ENCODE results near the gene BAHCC1. TPM values are rescaled to one million over a fixed set of nuclear protein-coding genes. Genes with fewer than 3 reads are reported as not detected.

Gene BAHCC1
- polyA plus RNA-seq, 4 donors = 2.2 to 26.9 (median 9.8) TPM

DNA sequence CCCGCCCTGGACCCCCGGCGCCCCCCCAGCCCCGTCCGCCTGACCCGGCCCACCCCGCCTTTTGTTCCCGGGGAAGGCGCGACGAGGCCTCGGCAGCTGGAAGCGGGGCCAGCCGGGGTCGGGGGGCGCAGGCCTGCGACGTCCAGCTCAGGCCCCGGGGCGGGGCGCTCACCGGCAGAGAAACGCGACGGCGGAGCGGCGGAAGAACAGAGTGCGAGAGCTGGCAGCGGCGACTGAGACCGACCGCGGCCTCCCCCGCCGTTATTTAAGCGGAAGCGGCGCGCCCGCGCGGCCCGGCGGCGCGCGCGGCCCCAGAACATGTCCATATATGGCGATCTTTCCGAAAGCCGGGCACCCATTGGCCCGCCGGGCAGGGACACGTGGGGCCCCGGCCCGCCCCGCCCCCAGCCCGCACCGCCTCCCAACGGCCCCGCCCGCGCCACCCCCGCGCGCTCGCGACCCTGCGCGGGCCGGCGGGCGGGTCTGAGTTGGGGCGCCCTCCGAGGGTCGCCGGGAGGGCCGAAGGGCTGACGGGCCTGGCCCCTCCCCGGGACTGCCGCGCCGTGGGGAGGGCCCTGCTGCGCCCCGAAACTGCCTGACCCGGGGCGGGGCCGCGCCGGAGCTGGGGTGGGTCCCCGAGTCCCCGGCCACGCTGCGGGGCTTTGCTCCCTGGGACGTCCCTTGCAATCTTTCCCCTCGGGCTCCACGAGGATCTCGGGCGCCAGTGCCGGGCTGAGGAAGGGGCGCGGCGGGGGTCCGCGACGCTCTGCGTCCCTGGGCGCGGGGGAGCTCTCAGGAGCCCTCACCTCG lies 117.5 kb downstream of the BAHCC1 start, which contains the start of gene ACTG1:
Gene ACTG1, minus strand, starts transcription at position 238 of the 810 bp plus-strand sequence. CDS start 445 bp downstream, outside the sequence.
- H3K4me1 ChIP-seq (ENCODE audit: control insufficient read depth in 3 of 3, insufficient read depth in 2 of 3, low read depth in 1 of 3, low read length in 2 of 3) = peaks cover 0 to 29% (median 4%) of the 10 kb centered on the region in 3 donors
- 0 to 1% (median 1%) methylated on average over 42 to 111 of the region's 111 CpGs for WGBS, 3 donors
- H3K4me3 ChIP-seq (ENCODE audit: low read depth in 1 of 3, low read length in 3 of 3) = peak within 1 kb of the TSS; percentile 89 to 100 (median 97)
- H3K27me3 ChIP-seq (ENCODE audit: control insufficient read depth in 3 of 3, insufficient read depth in 3 of 3, low read length in 3 of 3) = no peaks in the 10 kb centered on the region
- peak within 1 kb of the TSS; percentile 100 for H3K27ac ChIP-seq (ENCODE audit: low read depth in 1 of 3, low read length in 2 of 3)
- peaks cover 0 to 6% of the 10 kb centered on the region in 2 donors for H3K9me3 ChIP-seq (ENCODE audit: control insufficient read depth in 2 of 2, insufficient read depth in 1 of 2, low read depth in 1 of 2, low read length in 1 of 2)
- FAIRE-seq = no peak
- H3K36me3 ChIP-seq (ENCODE audit: control insufficient read depth in 3 of 3, insufficient read depth in 2 of 3, low read depth in 1 of 3, low read length in 3 of 3) = peaks cover 13 to 59% (median 15%) of the 10 kb centered on the region in 3 donors
- peak; percentile 92 to 96 for DNase-seq

DNA sequence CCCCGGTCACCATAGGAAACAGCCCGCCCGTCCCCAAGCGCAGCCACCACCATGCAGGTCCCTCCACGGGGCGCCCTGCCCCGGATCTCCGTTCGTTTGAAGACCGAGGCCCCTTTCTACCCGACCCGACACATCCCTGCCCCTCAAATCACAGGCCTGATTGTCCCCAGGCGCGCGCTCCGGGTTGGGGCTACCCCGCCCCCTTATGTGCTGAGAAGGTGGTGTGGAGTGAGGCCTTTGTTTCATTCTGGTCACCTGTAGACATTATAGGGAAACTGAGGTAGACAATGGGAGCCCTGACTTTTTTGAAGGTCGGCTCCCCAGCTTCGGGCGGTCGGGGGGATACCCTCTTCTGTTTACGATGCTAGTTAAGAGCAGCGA lies 118.1 kb downstream of the BAHCC1 start:
- Histone ChIP-seq H3K4me3 (ENCODE audit: low read depth in 1 of 3, low read length in 3 of 3) (peak overlapping the region; percentile 65 to 84 (median 80)), H3K36me3 (ENCODE audit: control insufficient read depth in 3 of 3, insufficient read depth in 2 of 3, low read depth in 1 of 3, low read length in 3 of 3) (peaks cover 13 to 63% (median 15%) of the 10 kb centered on the region in 3 donors), H3K9me3 (ENCODE audit: control insufficient read depth in 2 of 2, insufficient read depth in 1 of 2, low read depth in 1 of 2, low read length in 1 of 2) (peaks cover 0 to 4% of the 10 kb centered on the region in 2 donors), H3K27ac (ENCODE audit: low read depth in 1 of 3, low read length in 2 of 3) (peak overlapping the region; percentile 100), H3K4me1 (ENCODE audit: control insufficient read depth in 3 of 3, insufficient read depth in 2 of 3, low read depth in 1 of 3, low read length in 2 of 3) (peaks cover 0 to 32% (median 10%) of the 10 kb centered on the region in 3 donors), H3K27me3 (ENCODE audit: control insufficient read depth in 3 of 3, insufficient read depth in 3 of 3, low read length in 3 of 3) (no peaks in the 10 kb centered on the region)
- peak; percentile 71 to 85 for DNase-seq
- 0 to 1% (median 0%) methylated on average over 20 to 23 of the region's 23 CpGs for whole genome bisulfite sequencing, 3 donors
- FAIRE-seq = no peak

- DNase-seq (peak; percentile 69 to 86), FAIRE-seq (no peak)
- no peaks in the 10 kb centered on the region for H3K9me3 ChIP-seq (ENCODE audit: control insufficient read depth in 2 of 2, insufficient read depth in 1 of 2, low read depth in 1 of 2, low read length in 1 of 2)
- peak overlapping the region; percentile 65 to 84 (median 80) for H3K4me3 ChIP-seq (ENCODE audit: low read depth in 1 of 3, low read length in 3 of 3)
- H3K36me3 ChIP-seq (ENCODE audit: control insufficient read depth in 3 of 3, insufficient read depth in 2 of 3, low read depth in 1 of 3, low read length in 3 of 3) = peaks cover 13 to 58% (median 15%) of the 10 kb centered on the region in 3 donors
- no peaks in the 10 kb centered on the region for H3K27me3 ChIP-seq (ENCODE audit: control insufficient read depth in 3 of 3, insufficient read depth in 3 of 3, low read length in 3 of 3)
- H3K27ac ChIP-seq (ENCODE audit: low read depth in 1 of 3, low read length in 2 of 3) = peak overlapping the region; percentile 100
- 1% methylated on average over 57 to 64 of the region's 64 CpGs for WGBS, 3 donors
- peaks cover 0 to 31% (median 9%) of the 10 kb centered on the region in 3 donors for H3K4me1 ChIP-seq (ENCODE audit: control insufficient read depth in 3 of 3, insufficient read depth in 2 of 3, low read depth in 1 of 3, low read length in 2 of 3)
These were observed 118.7 kb downstream of the BAHCC1 start for GRCh38 chr17:81513753-81514488.

- peak overlapping the region; percentile 100 for H3K27ac ChIP-seq (ENCODE audit: low read depth in 1 of 3, low read length in 2 of 3)
- DNase-seq = no peak
- WGBS, 3 donors = 0 to 1% (median 0%) methylated on average over 15 to 34 of the region's 34 CpGs
- FAIRE-seq = no peak
- H3K9me3 ChIP-seq (ENCODE audit: control insufficient read depth in 2 of 2, insufficient read depth in 1 of 2, low read depth in 1 of 2, low read length in 1 of 2) = no peaks in the 10 kb centered on the region
- peak overlapping the region; percentile 65 to 84 (median 80) for H3K4me3 ChIP-seq (ENCODE audit: low read depth in 1 of 3, low read length in 3 of 3)
- peaks cover 0 to 26% (median 9%) of the 10 kb centered on the region in 3 donors for H3K4me1 ChIP-seq (ENCODE audit: control insufficient read depth in 3 of 3, insufficient read depth in 2 of 3, low read depth in 1 of 3, low read length in 2 of 3)
- peaks cover 13 to 53% (median 15%) of the 10 kb centered on the region in 3 donors for H3K36me3 ChIP-seq (ENCODE audit: control insufficient read depth in 3 of 3, insufficient read depth in 2 of 3, low read depth in 1 of 3, low read length in 3 of 3)
- H3K27me3 ChIP-seq (ENCODE audit: control insufficient read depth in 3 of 3, insufficient read depth in 3 of 3, low read length in 3 of 3) = no peaks in the 10 kb centered on the region
These were observed 119.2 kb downstream of the BAHCC1 start for GRCh38 chr17:81514489-81514738.

DNA sequence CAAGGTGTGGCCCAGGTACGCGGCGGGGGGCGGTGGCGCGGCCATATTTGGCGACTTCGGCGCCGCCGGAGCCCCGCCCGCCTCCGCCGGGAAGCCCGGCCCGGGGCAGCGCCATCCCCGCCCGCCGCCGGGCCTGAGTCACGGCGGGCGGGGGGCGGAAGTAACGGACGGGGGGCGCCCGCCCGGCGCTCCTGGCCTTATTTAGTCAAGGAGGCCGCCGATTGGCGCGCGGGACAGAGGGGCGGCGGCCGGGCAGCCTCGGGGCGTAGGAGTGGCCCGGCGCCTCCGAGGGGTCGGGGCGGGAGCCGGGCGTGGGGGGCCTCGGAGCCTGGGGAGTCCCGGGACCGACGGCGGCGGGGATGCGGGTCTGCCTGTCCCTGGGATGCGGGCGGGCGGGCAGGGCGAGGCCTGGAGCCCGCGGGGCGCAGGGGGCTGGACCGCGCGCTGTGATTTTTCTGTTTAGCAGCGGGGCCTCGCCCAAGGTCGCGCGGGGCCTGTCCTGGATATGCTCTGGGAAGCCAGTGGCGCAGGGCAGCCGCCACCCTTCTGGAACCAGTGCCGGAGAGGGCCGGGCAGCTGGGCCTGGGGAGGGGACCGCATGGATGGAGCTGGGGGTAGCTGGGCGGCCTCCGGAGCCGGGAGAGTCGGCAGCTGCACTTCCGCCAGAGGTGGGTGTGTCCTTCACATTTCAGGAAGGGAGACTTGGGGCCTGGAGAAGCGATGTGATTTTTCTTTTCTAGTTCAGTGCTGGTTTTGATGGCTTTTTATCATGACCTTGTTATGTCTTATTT lies 119.7 kb downstream of the BAHCC1 start:
- Histone ChIP-seq H3K36me3 (ENCODE audit: control insufficient read depth in 3 of 3, insufficient read depth in 2 of 3, low read depth in 1 of 3, low read length in 3 of 3) (peaks cover 10 to 48% (median 15%) of the 10 kb centered on the region in 3 donors), H3K4me3 (ENCODE audit: low read depth in 1 of 3, low read length in 3 of 3) (peak overlapping the region; percentile 65 to 84 (median 80)), H3K9me3 (ENCODE audit: control insufficient read depth in 2 of 2, insufficient read depth in 1 of 2, low read depth in 1 of 2, low read length in 1 of 2) (no peaks in the 10 kb centered on the region), H3K27me3 (ENCODE audit: control insufficient read depth in 3 of 3, insufficient read depth in 3 of 3, low read length in 3 of 3) (peaks cover 0 to 3% (median 0%) of the 10 kb centered on the region in 3 donors), H3K4me1 (ENCODE audit: control insufficient read depth in 3 of 3, insufficient read depth in 2 of 3, low read depth in 1 of 3, low read length in 2 of 3) (peaks cover 0 to 31% (median 9%) of the 10 kb centered on the region in 3 donors), H3K27ac (ENCODE audit: low read depth in 1 of 3, low read length in 2 of 3) (peak overlapping the region; percentile 100)
- FAIRE-seq = no peak
- peak; percentile 86 to 93 for DNase-seq
- 0 to 1% (median 1%) methylated on average over 26 to 82 of the region's 82 CpGs for WGBS, 3 donors

- Histone ChIP-seq H3K4me1 (ENCODE audit: control insufficient read depth in 3 of 3, insufficient read depth in 2 of 3, low read depth in 1 of 3, low read length in 2 of 3) (peaks cover 0 to 36% (median 9%) of the 10 kb centered on the region in 3 donors), H3K27me3 (ENCODE audit: control insufficient read depth in 3 of 3, insufficient read depth in 3 of 3, low read length in 3 of 3) (peaks cover 0 to 5% (median 0%) of the 10 kb centered on the region in 3 donors), H3K36me3 (ENCODE audit: control insufficient read depth in 3 of 3, insufficient read depth in 2 of 3, low read depth in 1 of 3, low read length in 3 of 3) (peaks cover 9 to 41% (median 10%) of the 10 kb centered on the region in 3 donors), H3K9me3 (ENCODE audit: control insufficient read depth in 2 of 2, insufficient read depth in 1 of 2, low read depth in 1 of 2, low read length in 1 of 2) (no peaks in the 10 kb centered on the region), H3K4me3 (ENCODE audit: low read depth in 1 of 3, low read length in 3 of 3) (peak overlapping the region; percentile 65 to 84 (median 80)), H3K27ac (ENCODE audit: low read depth in 1 of 3, low read length in 2 of 3) (peak overlapping the region; percentile 100)
- WGBS, 3 donors = 50 to 56% (median 55%) methylated on average over 19 of the region's 19 CpGs
- no peak for FAIRE-seq
- DNase-seq = no peak
These were observed 120.3 kb downstream of the BAHCC1 start for GRCh38 chr17:81515530-81516041.
